ENCODE measurements around the gene ARHGEF19.
"Not testable (repeated sequence)": the region's sequence is repeated elsewhere in the genome, so short reads cannot be mapped to it uniquely, and the experiment has no call there.

The ARHGEF19 gene

DNA sequence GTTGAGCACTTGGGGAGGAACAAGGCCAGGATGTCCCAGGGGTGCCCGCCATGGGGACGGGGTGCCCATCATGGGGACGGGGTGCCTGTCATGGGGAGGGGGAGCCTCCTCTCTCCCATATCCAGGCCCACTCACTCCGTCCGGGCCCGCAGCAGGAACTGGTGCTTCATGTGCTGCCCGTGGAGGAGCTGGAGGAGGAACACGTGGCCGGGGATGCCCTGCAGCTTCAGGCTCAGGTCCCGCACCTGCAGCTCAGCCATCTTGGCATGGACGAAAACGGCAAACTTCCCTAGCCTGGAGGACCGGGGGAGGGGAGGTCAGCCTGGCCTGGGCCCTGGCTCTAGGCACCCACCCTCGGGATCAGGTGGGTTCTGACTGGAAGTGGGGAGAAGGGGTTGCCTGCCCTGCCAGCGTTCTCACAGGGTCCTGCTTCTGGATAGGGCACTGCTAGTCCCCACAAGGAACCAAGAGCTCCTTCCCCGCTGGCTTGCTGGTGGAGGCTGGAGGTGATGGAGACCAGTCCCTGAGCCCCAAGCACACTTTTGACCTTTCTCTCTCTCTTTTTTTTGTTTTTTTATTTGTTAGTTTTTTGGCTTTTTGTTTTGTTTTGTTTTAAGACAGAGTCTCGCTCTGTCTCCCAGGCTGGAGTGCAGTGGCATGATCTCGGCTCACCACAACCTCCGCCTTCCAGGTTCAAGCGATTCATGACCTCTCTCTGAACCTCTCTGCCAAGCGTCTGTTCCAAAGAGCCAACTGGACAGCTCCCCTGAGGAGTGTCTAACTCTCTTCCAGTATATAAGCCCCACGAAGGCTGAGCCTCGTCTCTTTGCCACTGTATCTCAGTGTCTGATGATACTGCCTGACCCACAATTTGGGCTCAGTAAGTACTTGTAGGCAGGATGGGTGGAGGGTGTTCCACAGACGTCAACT is 9.9 kb downstream of the ARHGEF19 start:
- no peak for DNase-seq

DNA sequence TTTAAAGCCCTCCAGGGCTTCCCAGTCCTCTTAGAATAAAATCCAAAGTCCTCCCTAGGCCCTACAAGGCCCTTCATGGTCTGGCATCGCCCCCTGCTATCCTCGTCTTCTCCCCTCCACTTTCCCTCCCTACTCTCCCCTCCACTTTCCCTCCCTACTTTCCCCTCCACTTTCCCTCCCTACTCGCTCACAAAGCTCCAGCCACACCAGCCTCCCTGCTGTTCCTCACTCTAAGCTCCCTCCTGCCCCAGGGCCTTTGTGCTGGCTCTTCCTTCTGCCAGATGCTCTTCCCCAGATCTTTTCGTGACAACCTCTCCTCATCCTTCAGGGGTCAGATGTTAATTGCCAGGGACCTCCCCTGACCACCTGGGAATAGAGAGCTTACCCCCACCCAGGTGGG is 12.8 kb downstream of the ARHGEF19 start:
- no peak for DNase-seq

DNA sequence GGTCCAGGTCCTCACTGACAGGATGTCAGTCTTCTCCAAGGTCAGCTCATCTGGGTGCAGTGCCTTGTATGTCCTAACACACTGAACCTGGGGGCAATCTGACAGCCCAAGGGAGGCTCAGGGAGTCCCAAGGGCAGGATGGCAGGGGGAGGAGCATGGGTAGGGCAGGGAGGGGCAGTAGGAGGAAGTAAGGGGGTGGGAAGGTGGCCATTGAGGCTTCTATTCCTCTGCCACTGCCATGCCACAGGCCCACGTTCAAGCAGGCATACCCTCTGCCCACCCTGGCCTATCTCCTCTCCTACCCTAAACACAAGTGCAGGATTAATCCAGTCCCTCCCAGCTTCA is 13.3 kb downstream of the ARHGEF19 start:
- DNase-seq = no peak

DNA sequence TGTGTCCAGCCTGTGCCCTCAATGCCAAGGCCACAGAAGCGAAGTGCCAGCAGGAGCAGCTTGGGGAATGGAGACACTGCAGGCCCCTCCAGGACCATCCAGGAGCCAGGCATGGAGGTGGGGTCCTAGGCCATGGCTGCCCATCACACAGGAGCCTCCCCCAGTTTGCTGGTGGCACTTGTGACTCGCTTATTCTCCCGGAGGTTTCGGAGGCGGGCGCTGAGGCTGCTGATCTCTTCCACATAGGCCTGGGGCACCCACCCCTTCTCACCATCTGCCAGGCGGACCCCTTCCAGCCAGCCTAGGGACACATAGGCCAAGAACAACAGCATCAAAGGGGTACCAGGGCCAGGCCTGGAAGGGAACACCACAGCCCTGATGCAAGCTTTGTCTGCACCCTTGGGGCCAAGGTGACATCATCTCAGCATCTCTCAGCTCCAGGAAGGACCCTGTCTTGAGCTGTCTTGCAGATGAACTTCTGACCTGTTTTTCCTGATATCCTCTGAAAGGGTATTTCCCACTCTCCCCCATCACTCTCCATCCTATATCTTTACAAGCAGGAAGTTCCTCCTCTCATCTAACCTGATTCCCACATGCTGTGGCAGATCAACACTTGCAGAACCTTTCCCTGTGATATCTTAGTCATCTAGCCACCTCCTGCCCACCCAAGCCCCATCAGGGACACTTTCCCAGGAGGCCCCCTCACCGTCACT is 13.9 kb downstream of the ARHGEF19 start:
- DNase-seq = no peak

DNA sequence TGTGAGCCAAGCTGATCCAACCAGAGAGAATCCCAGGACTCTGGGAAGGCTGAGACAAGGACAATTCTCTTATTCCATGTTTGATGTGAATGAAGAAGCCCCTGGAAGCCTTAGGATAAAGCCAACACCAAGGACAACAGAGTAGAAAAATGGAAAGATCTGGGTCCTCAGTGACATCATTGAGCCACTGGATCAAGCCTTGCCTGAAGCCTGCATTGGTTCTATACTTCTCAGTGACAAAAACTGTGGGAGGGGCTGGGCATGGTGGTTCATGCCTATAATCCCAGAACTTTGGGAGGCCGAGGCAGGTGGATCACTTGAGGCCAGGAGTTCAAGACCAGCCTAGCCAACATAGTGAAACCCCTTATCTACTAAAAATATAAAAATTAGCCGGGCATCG is 15.6 kb downstream of the ARHGEF19 start:
- no peak for DNase-seq

DNA sequence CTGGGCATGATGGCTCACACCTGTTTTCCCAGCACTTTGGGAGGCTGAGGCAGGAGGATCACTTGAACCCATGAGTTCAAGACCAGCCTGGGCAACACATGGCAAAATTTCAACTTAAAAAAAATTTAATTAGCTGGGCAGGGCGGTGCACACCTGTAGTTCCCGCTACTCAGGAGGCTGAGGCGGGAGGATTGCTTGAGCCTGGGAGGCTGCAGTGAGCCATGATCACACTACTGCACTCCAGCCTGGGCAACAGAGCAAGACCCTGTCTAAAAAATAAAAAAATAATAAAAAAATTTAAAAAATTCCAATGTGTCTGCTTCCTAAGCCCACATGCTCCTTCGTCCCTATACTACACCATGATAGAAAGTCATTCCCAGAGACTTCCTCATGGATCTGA is 16.3 kb downstream of the ARHGEF19 start:
- not testable (repeated sequence) for DNase-seq

DNA sequence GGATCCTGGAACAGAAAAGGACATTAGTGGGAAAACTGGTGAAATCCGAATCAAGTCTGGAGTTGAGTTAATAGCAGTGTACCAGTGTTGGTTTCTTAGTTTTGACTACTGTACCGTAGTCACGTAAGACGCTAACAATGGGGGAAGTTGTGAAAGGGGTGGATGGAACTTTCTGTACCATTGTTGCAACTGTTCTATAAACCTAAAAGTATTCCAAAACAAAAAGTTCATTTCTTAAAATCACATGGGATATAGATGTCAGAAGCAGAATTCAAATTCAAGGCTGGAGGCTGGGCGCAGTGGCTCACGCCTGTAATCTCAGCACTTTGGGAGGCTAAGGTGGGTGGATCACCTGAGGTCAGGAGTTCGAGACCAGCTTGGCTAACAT is 16.9 kb downstream of the ARHGEF19 start:
- DNase-seq = no peak

DNA sequence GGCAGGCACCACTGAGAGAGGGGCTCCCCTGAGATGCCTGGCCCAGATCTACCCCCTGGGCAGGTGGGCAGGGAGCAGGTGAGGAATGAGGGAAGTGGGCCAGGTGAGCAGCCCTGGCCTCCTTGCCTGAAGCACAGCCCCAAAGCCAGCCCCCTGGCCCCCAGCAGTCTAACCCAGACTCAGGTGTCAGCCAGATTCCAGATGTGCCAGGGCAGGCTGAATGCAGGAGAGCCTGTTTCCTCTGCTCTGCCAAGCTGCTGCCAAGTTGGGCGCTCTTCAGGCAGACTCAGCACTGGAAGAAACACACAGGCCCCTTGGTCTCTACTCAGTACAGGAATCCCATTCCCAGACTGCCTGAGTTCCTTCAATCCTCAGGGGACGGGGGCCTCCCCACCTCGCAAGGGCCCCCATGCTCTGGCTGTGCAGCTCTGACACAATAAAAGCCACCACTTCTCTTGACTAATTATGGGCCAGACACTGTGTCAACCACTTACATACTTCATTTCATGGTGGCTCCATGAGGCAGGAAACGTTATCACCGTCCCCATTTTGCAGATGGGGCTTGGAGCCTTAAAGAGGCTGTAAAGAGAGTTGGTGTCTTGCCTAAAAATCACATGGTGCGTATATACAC is 20.4 kb downstream of the ARHGEF19 start:
- DNase-seq = no peak

DNA sequence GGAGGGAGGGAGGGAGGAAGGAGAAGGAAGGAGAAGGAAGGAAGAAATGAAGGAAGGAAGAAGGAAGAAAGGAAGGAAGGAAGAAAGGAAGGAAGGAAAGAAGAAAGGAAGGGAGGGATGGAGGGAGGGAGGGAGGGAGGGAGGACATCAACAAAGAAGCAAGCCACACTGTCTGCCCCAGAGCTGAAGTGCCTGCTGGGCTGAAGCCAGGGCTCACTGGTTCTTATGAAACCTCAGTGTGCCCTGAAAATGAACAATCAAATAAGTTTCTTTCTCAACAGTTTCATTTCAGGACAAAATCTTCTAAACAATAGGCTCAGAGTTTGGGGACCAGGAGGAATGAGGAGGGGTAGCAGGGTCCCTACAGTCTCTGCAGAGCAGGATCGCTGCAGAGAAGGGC is 21.1 kb downstream of the ARHGEF19 start:
- DNase-seq = no peak

DNA sequence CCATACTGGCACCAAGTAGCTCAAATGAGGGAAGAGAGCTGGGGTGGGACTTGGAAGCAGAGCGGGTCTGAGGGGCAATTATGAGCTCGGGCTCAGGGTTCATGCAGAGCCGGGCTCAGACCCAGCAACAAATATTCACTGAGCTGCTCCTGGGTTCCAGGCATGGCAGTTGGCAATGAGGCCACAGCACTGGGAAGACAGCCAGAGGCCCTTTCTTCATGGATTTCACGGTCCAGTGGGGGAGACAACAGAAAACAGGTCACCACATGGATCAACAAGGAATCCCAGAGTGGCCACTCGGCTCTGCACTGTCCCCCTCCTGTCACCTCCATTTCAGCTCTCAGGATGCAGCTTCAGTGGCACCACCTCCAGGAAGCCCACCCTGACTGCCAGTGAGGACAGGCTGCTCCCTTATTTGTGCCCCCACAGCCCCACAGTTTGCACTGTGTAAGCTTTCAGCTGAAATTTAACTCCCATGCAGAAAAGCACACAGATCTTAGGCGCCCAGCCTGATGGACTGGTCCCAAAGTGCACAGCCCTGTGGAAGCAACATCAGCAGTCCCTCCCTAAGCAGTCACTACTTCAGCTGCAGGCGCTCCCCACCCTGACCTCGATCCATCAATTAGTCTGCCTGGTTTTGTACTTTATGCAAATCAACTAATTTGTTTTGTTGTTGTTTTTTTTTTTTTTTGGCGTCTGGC is 22.4 kb downstream of the ARHGEF19 start:
- no peak for DNase-seq

DNA sequence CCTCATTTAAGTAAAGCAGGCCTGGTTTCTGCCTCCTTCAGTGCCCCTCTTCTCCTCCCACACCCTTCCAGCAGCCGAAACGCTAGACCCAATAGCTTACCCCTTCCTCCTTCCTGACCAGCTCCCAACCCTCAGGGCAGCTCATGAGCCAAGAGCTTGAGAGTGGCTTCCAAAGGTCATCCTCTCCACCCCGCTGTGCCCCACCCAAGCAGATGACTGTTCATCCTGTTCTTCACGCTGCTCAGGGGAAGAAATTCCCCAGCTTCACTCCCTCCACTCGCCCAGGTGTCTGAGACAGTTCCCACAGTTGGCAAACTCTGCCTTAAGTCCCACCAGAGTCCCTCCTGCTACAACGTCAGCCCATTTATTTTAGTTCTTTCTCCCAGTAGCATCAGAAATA is 23.4 kb downstream of the ARHGEF19 start:
- DNase-seq = no peak

DNA sequence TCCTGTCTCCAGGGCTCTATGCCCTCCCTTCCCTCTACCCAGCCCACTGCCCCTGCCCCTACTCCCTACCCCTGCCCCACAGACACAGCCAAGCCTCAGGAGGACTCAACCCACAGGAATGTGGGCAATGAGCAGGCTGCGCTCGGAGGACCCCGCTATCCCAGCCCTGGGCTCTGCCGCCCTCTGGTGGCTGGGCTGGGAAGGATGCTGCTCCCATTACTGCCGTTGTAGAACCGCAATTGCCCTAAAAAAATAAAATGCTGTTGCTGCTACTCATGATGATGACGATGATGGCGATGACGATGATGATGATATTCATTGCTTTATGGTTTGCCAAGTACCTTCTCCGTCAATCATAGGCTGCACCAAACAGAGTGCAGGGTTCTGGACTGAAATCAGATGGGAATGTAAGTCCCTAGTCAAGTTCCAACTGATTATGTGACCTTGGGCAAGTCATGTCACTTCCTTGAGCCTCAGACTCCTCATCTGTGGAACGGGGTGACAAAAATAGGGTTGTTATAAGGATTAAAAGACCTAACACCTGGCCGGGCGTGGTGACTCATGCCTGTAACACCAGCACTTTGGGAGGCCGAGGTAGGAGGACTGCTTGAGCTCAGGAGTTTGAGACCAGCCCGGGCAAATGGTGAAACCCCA is 24.6 kb downstream of the ARHGEF19 start:
- peak; percentile 66 for DNase-seq

DNA sequence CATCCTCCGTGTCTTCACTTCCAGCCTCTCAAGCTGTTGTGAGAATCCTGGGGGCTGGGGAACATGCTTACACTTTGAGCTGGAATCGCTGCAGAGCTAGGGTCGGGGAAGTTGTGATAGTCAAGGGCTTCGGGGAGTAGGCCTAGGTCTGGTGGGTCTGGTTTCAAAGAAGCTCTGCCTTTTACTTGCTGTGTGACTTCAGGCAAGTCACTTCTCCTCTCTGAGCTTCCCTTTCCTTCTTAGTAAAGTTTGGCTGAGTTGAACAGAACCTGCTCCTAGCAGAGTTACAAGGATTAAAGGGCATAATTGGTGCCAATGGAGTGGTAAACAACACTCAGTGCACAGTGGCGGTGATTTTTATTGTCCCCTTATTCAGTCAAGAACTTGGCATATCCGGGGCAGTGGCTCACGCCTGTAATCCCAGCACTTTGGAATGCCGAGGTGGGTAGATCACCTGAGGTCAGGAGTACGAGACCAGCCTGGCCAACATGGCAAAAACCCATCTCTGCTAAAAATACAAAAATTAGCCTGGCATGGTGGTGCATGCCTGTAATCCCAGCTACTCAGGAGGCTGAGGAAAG is 25.7 kb downstream of the ARHGEF19 start:
- DNase-seq = no peak

DNA sequence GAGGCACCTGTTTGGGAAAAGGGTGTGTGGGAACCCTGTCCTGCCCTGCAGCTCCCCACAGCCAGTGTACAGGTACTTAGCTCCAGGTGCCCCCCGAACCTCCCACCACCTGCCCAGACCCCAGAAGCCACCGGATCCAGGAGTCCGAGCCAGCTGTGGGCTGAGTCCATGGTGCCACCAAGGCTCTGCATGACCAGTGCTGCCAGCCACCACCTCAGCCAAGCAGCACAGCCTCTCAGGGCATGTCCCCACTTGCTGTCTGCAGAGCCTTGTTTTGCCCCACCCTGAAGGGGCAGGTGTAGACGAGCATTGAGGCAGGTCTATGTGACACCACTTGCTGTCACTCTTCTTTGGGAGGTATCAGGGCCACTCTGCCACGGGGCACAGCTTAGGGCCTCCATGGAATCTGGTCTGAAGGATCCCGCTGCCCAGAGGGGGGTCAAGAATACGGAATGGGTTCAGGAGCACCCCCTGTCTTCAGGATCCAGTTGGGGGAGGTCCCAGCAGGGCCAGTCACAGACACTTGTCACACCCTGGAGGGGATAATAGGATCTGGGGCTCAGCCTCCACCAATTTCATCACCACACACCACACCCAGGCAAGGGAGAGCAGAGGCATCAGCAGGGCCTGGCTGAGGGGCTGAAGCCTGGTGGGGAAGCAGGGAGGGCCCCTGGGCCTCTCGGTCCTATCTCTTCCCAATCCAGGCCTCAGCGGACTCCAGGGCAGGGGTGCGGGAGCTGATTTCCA is 27.7 kb downstream of the ARHGEF19 start:
- no peak for DNase-seq

DNA sequence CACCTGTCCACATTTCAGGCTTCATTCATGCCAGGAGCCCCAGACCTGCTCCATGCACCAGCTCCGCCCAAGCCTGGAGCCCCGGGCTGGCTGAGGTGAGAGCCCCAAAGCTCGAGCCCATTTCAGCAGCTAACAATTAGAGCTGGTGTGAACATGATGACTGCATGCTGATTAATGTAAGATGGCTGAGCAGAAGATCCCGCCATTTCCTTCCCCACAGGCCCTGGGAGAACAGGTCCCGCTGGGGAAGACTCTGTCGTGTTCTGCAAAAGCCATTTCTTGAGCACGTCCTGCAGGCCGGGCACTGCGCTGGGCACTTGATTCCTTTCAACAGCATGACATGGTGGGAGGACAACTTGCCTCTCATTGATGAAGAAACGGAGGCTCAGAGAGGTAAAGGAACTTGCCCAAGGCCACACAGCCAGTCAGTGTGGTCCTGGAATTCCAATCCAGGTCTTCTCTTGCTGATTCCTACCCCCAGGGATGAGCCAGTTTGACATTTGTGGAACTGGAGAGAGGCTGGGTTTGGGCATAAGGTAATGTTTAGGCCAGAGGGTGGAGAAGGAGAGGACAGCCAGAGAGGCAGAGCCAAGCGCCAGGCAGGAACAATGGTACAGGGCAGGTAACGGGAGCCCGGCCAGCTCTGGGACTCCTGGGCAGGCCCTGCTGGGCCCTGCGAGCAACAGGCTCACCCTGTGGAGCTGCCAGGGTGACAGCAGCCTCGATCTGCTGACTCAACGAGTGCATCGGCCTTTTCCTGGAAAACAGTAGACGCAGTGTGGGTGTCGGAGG is 28.5 kb downstream of the ARHGEF19 start:
- no peak for DNase-seq

DNA sequence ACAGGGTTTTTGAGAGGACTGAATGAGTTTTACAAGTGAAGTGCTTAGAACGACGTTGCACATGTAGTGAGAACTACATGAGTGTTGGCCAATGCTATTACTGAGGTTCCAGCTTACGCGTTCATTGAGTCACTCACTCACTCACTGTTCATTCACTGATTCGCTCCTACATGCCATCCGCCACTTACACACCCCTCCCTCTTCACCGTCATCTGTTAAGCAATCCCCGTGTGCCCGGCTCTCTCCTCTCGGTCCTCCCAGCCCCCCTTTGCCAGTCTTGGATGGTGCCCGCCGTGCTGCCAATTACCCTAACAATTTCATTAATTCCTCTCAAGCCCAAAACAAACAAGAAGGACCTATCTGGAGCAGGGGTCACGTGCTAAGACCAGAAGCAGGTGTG is 29.3 kb downstream of the ARHGEF19 start:
- peak; percentile 90 for DNase-seq

DNA sequence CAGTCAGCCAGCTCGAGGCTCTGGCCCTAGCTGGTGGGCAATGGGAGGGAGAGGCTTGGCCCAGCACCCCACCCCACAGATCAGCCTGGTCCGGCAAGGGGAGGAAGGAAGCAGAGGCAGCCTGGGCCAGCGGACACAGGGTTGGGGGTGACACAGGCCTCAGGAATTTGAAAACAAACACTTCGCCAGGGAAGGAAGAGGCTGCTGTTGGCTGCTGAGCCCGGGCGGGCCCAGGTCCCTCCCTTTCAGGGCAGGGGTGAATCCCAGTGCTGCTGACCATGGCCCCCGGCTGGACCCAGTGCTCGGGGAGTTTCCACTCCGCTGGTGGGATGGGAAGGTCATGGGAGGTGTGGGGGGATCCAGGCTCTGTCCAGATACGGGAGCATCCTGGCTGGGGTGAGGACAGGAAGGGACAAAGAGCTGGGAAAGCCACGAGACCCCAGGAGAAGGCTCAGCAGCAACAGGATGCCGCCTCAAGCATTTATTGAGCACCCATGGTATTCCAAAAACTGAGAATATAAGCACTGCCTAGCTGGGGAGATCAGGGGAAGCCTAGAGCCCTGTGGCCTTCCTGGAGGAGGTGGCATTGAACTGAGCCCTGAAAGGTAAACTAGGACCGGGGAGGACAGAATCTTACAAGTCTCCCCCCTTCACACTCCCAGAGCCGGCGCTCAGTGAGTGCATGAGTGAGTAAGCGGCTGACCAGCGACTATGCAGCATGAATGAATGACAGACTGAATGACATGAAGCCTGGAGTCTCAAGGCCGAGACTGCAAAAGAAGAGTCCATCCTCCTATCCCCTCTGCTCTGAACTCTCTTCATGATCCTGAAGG is 30.3 kb downstream of the ARHGEF19 start:
- peak; percentile 95 for DNase-seq

DNA sequence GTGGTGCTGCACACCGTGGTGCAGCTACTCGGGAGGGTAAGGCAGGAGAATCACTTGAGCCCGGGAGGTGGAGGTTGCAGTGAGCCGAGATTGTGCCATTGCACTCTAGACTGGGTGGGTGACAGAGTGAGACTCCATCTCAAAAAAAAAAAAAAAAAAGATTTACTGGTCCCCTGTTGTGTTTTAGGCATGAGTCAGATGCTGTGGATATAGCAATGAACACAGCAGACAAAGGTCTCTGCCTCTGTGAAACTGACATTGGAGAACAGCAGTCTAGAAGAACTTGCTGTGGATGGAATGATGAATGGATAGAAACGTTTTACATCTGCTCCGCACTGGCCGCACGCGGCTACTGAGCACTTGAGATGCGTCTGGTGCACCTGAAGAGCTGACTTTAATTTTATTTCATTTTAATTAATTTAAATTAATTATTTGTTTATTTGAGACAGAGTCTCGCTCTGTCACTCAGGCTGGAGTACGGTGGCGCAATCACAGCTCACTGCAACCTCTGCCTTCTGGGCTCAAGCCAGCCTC is 32.1 kb downstream of the ARHGEF19 start:
- DNase-seq = peak; percentile 25
